GM21447 (cell line): ENCODE measurements around the gene TMEM52.
"Not testable (repeated sequence)": the region's sequence is repeated elsewhere in the genome, so short reads cannot be mapped to it uniquely, and the experiment has no call there.

Experiments used
- ATAC-seq: cut with Tn5 transposase; IDR thresholded peaks from one replicate; pipeline ENCODE4 v1.9.1; 2021; ENCODE audit not compliant: unreplicated experiment

Gene TMEM52

DNA sequence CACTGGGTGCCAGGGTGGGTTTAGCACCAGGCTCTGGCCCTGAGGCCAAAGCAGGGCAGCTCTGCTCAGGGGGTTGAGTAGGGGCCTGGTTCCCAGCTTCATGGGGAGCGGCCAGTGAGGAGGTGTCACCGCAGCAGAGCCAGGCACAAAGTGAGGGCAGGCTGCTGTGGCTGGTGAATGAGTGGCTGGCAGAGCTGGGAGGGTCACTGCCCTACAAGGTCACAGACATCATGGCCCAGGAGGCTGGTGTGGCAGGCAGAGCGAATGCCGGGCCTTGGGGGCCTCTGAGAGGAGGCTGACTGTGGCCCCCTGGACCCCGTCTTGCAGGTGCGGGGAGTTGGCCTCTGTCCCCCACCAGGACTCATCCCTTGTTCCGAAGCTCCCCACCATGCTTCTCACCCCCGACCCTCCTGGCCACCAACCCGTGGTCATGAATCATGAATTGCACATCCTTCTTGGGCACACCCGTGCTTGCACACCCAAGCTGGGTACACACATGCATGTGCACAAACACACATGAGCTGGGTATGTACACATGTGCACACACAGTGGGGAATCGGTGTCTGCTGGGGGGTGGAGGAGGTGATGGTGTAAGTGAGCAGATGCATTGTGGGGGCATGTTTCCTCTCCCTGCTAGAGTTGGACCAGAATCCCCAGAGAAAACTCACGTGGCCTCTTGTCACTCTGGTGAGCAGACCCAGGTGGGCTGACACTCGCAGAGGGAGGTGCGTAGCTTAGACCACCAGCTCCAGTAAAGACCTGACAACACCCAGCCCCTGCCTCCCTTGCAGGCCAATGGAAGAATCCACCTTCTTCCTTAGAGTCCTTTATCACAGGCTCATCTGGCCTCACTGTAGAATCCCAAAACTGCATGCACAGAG, 23.4 kb downstream of the TMEM52 start:
- no peak for ATAC-seq

DNA sequence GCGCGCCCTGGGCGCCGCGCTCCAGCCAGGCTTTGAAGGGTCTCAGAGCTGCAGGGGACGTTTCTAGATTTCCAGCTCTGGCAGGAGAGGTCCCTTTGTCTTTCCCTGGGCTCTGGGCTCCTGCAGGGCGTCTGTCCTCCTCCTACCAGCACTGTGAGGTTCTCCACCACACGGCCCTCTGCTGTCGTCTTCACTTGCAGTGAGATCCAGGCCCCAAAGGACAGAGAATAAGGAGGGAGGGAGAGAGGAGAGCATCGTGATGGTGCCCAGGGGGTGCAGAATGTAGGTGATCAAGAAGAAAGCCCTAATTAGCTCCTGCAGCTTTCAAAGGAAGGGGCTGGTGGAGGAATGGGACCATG, 24.0 kb downstream of the TMEM52 start:
- ATAC-seq, result no peak

DNA sequence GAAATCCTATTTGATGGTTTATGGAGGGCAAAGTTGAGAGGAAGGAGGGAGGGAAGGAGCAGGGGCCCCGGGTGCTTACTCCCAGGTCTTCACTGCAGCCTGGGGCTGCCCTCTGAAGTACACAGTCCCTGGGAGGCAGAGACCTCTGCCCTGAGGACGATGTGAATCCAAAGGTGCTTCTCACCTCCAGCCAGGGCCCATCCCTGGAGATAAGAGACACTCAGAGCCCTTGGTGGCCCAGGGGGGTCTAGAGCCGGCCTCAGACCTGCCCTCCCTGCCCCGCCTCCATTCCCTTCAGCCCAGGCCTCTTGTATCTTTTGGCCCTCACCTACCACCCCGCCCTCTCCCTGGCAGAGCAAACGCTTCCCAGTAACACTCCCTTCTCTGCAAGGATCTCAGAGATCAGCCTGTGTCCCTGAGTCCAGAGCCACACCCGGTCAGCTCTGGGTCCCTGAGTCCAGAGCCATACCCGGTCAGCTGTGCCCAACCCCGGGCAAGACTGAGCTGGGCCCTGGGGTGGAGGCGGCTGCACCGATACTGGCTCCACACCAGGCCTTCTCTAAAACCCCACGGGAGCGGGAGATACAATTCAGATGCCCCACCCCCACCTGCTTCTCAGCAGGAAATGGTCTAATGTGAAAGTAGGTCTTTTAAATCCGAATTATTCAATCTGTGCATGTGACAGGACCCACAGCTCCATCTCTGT, 24.6 kb downstream of the TMEM52 start:
- ATAC-seq, result no peak

DNA sequence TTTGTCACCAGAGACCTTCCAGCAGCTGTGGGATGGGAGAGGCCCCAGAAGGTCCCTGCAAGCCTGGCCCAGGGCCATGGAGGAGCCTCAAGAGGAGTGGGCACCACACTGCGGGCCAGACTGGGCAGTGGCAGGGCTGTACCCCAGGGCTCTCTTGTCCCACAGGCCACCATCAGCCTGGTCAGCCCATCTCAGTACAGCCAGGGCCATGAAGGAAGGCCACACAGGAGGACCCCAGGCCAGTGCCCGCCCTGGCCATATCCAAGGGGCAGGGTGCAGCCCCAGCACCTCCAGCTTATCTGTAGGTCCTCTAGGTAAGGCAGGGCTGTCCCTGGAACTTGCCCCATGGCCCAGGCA, 25.1 kb downstream of the TMEM52 start:
- no peak for ATAC-seq

DNA sequence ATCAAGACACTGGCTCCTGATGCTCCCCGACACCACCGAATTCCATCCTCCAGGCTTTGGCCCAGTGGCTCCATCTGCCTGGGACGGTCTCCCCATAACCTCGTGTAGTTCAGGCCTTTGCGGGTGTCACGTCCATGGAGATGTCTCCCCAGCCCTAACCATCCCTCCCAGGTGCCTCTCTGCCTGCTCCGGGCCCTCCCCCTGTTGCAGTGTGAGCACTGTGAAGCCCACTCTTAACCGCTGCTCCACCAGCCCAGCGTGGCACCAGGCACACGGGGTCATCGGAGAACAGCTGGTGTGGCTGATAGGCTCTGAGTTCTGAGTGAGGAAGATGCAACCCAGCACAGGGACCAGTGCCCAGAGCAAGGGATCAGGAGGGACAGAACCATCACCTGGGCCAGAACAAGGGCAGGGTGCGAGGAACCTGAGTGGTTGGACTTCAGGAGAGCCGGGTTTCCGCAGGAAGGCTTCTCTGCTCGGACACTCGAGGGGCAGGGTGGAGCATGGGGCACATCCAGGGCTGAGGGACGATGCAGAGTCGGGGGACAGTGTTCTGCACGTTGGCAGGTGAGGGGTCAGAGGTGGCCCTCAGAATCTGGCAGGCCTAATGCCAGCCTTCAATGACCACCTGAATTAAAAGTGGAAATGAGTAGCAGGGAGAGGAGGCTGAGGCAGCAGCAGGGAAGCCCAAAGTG, 25.6 kb downstream of the TMEM52 start:
- ATAC-seq, result no peak

DNA sequence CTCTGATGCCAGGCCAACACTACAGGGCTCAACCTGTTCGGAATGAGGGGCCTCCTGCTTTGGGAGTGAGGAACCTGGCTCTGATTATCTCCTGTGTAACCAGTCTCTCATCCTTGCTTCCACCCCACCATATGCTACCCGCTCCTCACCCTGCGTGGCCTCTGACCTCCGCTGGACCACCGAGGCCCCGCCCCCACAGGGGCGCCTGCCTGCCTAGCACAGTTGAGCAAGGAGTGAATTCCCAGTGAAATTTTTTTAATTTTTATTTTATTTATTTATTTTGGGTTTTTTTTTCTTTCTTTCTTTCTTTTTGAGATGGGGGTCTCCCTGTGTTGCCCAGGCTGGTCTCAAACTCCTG, 26.3 kb downstream of the TMEM52 start:
- no peak for ATAC-seq

DNA sequence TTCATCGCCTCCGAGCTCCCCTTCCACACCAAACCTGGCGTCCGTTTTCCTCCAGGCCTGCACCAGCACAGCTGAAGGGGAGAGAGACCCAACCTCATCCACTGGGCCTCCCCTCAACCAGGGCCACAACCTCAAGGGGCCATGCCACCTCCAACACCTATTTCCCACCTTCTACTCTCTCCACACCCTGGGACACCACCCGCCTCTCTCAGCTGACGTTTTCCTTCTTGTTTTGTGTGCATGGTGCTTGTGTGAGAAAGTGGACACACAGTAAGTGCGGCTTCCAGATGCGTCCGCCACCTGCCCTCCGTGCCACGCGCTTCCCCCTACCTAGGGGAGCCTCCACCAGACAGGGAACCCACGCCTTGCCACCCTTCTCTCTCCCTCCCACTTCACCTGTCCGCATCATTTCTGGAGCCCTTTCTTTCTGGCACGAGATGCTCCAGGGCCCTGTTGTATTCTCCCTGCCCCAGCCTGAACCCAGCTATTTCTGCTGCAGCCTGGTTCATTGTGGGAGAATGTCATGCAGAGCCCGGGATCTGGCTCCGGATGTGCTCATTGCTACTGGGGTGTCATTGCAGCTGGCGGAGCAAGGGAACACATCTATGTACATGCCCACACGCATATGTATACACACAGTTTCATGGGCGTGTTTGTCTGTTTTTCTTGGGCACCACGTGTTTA, 26.9 kb downstream of the TMEM52 start:
- no peak for ATAC-seq

DNA sequence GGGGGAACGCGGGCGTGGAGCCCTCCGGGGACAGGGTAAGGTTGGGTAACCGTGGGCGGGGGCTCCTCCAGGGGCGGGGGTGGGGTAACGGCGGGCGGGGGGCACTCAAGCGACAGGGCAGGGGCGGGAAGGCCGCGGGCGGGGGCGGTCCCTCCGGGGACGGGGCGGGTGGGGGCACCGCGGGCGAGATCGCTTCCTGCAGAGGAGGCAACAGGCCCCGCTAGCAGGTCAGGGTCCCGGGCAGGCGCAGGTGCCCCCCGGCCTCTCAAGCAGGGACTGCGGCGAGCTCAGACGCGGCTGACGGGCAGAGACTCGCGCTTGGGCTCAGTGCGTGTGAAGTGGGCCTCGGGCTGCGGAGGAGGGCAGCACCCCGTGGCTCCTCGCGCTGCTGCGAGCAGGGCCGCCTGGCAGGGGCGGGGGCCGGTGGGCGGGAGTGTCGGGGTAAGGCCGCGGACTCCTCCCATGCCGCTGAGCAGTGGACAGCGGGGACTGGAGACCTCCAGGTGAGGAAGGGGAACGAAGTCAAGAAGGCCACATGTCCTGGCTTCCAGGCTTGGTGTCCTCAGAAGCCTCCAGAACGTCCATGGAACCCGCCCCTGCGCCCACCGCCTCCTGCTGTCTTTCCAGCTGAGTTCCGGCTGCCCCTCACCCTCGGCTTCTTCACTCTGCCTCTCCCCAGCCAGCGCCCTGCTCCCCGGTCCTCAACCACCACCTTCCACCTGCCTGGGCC, 27.6 kb downstream of the TMEM52 start:
- ATAC-seq, result peak; percentile 17

DNA sequence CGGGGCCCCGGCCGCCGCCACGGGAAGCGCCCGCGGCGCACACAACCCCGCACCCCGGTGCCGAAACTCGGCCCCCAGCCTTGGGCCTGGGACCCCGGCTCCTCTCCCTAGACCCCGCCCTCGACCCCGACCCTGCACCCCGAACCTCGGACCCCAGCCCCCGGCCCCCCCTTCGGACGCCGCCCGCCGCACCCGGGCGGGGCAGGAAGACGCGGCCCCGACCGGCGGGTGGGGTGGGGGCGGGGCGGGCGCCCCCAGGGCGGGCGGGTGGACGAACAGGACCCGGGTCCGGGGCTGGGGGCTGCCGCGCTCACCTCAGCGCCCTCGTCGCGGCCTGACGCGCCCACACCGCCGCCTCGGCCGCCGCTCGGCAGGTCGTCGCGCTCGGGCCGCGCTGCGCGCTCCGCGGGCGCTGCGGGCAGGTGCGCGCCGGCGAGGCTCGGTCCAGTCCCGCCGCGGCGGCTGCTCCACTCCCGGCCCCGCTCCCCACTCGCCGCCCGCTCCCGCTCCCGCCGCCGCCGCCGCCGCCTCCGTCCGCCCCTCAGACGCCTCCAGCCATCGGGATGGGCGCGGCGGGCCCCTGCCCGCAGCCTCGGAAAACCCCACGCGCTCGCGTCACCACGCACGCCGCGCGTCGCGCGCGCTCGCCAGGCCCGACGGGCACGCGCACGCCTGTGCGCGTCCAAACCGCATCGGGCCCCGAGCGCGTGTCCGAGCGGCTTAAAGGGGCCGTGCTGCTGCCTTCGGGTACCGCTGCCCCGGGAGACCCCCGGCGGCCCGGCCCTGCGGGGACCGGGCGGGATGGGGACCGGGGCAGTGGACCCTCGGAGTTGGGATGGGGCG, 28.4 kb downstream of the TMEM52 start, which contains the start of gene GNB1:
GNB1 (minus strand) TSS at position 582 of the 843 bp plus-strand sequence. CDS start 65,634 bp downstream, outside the sequence.
- ATAC-seq, result peak; percentile 59

DNA sequence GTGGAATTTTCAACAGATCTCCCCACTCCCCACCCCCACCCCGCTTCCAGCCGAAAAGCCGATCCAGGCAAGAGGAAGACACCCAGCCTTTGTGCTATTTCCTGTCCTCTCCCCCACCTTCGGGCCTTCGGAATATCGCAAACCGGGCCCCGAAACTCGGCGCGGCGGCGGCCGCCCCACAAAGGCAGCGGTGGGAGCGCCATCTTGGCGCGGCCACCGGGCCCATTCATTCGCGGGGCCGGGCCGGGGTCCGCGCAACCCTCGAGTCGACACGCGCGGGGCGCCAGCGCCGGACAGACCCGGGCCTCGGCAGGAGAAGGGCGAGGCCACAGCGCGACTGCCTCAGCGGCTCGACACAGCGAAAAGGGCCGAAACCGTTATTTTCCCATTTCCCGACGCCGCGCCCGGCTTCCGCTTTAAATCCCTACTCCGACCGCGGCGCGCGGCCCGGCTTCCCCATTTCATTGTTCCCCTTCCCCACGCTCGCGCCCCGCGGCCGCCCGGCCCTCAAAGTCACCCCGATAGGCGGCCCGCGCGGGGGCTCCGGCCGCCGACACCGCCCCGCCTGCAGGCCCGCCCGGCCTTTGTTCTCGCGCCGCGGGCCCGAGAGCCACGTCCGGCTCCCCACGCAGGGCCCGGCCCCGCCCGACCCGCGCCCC, 29.1 kb downstream of the TMEM52 start:
- ATAC-seq, result no peak

DNA sequence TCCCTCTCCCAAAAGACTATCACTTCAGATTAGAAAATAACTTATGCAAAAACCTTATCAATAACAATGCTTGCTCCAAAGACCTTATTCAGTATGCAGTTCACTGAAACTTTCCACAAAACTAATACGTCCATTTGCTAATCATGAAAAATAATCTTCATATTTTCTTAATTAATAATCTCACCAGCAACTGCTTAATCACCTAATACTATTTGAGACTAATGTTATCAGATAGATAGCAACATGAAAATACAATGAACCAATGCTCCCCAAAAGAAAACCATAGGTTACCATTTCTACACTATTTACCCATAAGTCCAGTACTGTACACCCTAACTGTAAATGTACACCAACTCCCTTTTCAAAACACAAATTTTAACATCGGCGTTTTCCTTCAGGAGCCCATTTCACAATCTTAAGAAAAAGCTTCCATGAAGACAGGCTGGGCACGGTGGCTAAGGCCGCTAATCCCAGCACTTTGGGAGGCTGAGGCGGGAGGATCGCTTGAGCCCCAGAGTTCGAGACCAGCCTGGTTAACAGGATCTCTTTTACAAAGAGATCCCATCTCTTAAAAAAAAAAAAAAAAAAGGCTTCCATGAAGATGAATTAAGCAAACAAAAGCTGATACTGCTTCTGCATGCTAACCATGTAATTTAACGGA, 29.9 kb downstream of the TMEM52 start:
- no peak for ATAC-seq

DNA sequence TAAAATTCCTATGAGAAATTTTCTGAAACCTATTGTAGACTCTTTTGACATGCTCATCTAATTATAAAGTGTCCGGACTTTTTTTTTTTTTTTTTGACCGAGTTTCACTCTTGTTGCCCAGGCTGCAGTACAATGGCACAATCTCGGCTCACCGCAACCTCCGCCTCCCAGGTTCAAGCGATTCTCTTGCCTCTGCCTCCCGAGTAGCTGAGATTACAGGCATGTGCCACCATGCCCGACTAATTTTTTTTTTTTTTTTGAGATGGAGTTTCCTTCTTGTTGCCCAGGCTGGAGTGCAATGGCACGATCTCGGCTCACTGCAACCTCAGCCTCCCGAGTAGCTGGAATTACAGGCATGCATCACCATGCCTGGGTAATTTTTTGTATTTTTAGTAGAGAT, 35.2 kb downstream of the TMEM52 start:
- not testable (repeated sequence) for ATAC-seq

DNA sequence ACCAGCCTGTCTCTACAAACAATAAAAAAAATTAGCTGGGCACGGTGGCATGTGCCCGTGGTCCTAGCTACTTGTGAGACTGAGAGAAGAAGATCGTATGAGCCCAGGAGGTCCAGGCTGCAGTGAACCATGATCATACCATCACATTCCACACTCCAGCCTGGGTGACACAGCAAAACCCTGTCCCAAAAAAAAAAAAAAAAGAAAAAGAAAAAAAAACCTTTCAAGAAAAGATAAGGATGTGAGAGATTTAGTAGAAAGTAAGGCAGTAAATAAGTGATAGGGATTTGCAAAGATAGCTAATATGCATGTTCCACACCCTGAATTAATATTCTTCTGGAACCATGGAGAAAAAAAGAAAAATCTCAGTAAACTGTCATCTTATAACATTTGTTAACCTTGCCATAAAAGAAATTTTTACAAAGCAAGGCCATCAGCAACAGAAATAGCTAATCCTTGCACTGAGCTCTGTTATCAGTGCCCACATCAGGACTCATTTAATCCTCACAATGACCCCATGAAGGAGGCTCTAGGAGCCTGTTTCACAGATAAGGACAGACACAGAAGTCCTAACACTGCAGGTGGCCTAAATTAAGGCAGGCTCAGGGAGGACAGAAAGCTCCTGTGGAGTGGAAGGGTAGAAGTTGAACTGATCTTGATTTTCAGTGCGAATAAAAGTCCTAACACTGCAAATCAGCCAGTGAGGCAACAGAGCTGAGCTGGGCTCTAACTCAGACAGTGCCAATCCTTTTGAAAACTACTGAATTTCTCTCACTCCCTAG, 35.8 kb downstream of the TMEM52 start:
- no peak for ATAC-seq

DNA sequence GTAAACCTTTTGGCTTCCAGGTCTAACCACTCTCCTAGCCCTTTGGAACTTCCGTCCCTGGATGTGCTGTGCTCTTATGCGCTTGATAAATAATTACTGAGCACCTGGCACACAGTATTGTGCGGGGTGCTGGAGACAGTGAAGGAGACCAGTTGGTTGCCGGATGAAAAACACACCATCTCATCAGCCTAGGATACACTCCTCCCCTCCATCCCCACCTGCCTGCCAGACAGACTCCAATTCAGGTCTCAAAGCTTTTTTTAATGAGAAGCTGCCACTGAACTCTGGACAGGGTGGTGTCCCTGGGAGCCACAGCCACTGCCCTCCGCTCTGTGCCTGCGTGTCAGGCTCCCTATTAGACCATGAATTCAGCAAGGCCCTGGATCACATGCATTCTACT, 37.4 kb downstream of the TMEM52 start:
- ATAC-seq, result no peak

DNA sequence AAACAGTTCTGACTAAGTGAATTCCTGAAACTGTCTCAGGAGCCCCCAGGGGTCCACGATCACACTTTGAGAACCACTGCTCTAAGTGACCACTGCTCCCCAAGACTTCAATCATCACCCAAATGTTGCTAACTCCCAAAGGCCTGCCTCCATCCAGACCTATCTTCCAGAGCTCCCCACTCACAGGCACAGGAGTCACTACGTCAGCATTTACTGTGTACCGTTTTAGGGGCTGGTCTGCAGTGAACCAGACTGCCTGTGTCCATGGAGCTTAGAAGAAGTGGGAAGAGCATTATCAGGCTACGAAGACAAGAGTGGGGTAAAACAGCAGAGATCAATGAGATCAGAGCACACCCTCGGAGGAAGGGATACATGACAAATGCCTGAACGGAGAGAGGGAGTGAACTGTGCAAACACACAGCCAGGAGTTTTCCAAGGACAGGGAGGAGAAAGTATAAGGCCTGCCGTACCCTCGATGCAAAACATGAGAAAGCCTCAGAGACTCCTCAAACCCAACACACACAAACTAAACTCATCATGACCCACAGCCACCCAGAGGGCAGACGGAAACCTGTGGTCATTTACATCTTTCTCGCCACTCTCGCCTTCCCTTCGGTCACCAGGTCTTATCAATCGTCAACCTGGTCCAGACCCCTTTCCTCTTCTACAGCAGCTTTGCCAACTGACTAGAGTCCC, 38.3 kb downstream of the TMEM52 start:
- no peak for ATAC-seq

DNA sequence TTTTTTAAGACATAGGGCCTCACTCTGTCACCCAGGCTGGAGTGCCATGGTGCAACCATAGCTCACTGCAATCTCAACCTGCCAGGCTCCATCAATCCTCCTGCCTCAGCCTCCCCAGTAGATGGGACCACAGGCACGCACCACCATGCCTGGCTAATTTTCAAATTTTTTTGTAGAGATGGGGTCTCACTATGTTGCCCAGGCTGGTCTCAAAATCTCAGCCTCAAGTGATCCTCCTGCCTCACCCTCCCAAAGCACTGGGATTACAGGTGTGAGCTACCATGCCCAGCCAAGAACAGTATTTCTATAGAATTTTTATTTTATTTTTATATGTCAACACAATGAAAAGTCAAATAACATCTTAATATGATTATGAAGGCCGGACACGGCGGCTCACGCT, 39.1 kb downstream of the TMEM52 start:
- no peak for ATAC-seq

DNA sequence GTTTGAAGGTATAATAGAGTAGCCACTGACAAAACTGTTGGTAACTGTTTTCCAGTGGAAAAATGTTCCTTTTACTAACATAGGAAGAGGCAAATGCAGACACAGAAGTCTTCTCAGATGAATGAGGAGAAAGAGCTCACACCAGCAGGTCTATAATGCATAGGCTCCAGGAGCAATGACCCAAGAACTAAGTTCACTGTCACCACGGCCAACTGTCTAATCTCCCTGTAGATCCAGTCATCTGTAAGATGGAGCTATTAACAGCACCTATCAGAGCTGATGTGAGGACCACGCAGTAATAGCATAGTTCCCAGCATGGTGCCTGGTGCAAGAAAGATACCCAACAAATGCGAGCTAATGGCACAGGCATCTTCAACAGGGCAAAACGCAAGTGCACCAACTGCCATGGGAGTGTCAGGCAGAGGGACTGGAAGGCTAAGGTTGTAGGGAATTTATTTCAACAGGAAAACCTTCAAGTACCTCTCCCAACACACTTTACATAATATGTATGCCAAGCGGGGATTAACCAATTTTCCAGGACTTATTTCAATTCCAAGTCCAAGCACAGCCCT, 41.1 kb downstream of the TMEM52 start:
- ATAC-seq, result no peak
